ENCODE measurements around the gene ID4. TPM values are rescaled to one million over a fixed set of nuclear protein-coding genes. Genes with fewer than 3 reads are reported as not detected.

ID4 gene
- total and polyA plus RNA-seq, 2 donors from 2014 or later, result 17.9 to 60.4 TPM

- FAIRE-seq, result no peak
- no peaks in the 10 kb centered on the region for H3K9me3 ChIP-seq (ENCODE audit: control insufficient read depth in 2 of 3, insufficient read depth in 1 of 3, low read length in 3 of 3)
- intact Hi-C loops (cut with DNase I), result no loop called here
Measured at GRCh38 chr6:19818805-19819204, 18.4 kb upstream of the ID4 start.

GRCh38 chr6:19824058-19824807 is 12.9 kb upstream of the ID4 start:
- H3K36me3 ChIP-seq (ENCODE audit: control insufficient read depth in 2 of 3, insufficient read depth in 3 of 3, low read length in 3 of 3), result no peaks in the 10 kb centered on the region
- FAIRE-seq, result no peak
- TF ChIP-seq, protein P1, sequence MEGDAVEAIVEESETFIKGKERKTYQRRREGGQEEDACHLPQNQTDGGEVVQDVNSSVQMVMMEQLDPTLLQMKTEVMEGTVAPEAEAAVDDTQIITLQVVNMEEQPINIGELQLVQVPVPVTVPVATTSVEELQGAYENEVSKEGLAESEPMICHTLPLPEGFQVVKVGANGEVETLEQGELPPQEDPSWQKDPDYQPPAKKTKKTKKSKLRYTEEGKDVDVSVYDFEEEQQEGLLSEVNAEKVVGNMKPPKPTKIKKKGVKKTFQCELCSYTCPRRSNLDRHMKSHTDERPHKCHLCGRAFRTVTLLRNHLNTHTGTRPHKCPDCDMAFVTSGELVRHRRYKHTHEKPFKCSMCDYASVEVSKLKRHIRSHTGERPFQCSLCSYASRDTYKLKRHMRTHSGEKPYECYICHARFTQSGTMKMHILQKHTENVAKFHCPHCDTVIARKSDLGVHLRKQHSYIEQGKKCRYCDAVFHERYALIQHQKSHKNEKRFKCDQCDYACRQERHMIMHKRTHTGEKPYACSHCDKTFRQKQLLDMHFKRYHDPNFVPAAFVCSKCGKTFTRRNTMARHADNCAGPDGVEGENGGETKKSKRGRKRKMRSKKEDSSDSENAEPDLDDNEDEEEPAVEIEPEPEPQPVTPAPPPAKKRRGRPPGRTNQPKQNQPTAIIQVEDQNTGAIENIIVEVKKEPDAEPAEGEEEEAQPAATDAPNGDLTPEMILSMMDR (IDR thresholded peaks at IDR 0.05; ENCODE audit: borderline replicate concordance, extremely low read depth, insufficient read depth), result no peak
- DNase-seq, result no peak
- intact Hi-C loops (cut with DNase I), result no loop called here
- H3K27ac ChIP-seq (ENCODE audit: low read depth in 2 of 2, low read length in 2 of 2), result no peak overlapping the region
- no peaks in the 10 kb centered on the region for H3K4me1 ChIP-seq (ENCODE audit: control insufficient read depth in 2 of 3, insufficient read depth in 2 of 3, low read depth in 1 of 3, low read length in 3 of 3)
- no peaks in the 10 kb centered on the region for H3K9me3 ChIP-seq (ENCODE audit: control insufficient read depth in 2 of 3, insufficient read depth in 1 of 3, low read length in 3 of 3)
- no peak overlapping the region for H3K9ac ChIP-seq (ENCODE audit: low read length in 3 of 3)
- H3K27me3 ChIP-seq (ENCODE audit: control insufficient read depth, insufficient read depth, low read length), result no peaks in the 10 kb centered on the region
- no peak overlapping the region for H3K4me3 ChIP-seq (ENCODE audit: low read length in 3 of 3)

More at GRCh38 chr6:19818805-19819204, 18.4 kb upstream of the ID4 start:
- H3K36me3 ChIP-seq (ENCODE audit: control insufficient read depth in 2 of 3, insufficient read depth in 3 of 3, low read length in 3 of 3), result no peaks in the 10 kb centered on the region
- no peak overlapping the region for H3K4me3 ChIP-seq (ENCODE audit: low read length in 3 of 3)
- no peak for DNase-seq
- no peak overlapping the region for H3K9ac ChIP-seq (ENCODE audit: low read length in 3 of 3)
- no peaks in the 10 kb centered on the region for H3K4me1 ChIP-seq (ENCODE audit: control insufficient read depth in 2 of 3, insufficient read depth in 2 of 3, low read depth in 1 of 3, low read length in 3 of 3)
- H3K27ac ChIP-seq (ENCODE audit: low read depth in 2 of 2, low read length in 2 of 2), result no peak overlapping the region
- H3K27me3 ChIP-seq (ENCODE audit: control insufficient read depth, insufficient read depth, low read length), result no peaks in the 10 kb centered on the region
- TF ChIP-seq, protein P1 (IDR thresholded peaks at IDR 0.05; ENCODE audit: borderline replicate concordance, extremely low read depth, insufficient read depth), result no peak

GRCh38 chr6:19827247-19827646 is 9.9 kb upstream of the ID4 start:
- H3K4me3 ChIP-seq (ENCODE audit: low read length in 3 of 3), result no peak overlapping the region
- H3K36me3 ChIP-seq (ENCODE audit: control insufficient read depth in 2 of 3, insufficient read depth in 3 of 3, low read length in 3 of 3), result no peaks in the 10 kb centered on the region
- no peaks in the 10 kb centered on the region for H3K9me3 ChIP-seq (ENCODE audit: control insufficient read depth in 2 of 3, insufficient read depth in 1 of 3, low read length in 3 of 3)
- intact Hi-C loops (cut with DNase I), result no loop called here
- no peak for DNase-seq
- no peaks in the 10 kb centered on the region for H3K27me3 ChIP-seq (ENCODE audit: control insufficient read depth, insufficient read depth, low read length)
- no peaks in the 10 kb centered on the region for H3K4me1 ChIP-seq (ENCODE audit: control insufficient read depth in 2 of 3, insufficient read depth in 2 of 3, low read depth in 1 of 3, low read length in 3 of 3)
- no peak for FAIRE-seq
- no peak overlapping the region for H3K9ac ChIP-seq (ENCODE audit: low read length in 3 of 3)
- TF ChIP-seq, protein P1 (IDR thresholded peaks at IDR 0.05; ENCODE audit: borderline replicate concordance, extremely low read depth, insufficient read depth), result no peak
- no peak overlapping the region for H3K27ac ChIP-seq (ENCODE audit: low read depth in 2 of 2, low read length in 2 of 2)
